ENCODE measurements around the gene MNT.

Gene MNT

GRCh38 chr17:2436316-2436905 is 35.6 kb upstream of the MNT start:
- H3K27me3 ChIP-seq (replicated peaks; ENCODE audit: control insufficient read depth, insufficient read depth, low read length, poor library complexity, severe bottlenecking): no peaks in the 10 kb centered on the region
- DNase-seq: no peak
- no peak overlapping the region for H3K27ac ChIP-seq (ENCODE audit: insufficient read depth, low read length, poor library complexity, severe bottlenecking)
- H3K9me3 ChIP-seq (ENCODE audit: control insufficient read depth, low read length): no peaks in the 10 kb centered on the region
- H3K36me3 ChIP-seq (ENCODE audit: control insufficient read depth, insufficient read depth, low read length): peaks cover 41% of the 10 kb centered on the region
- H3K4me3 ChIP-seq (ENCODE audit: insufficient read depth, low read depth, low read length, poor library complexity, severe bottlenecking): no peak overlapping the region
- H3K4me1 ChIP-seq (ENCODE audit: control insufficient read depth, insufficient read depth, low read length, poor library complexity, severe bottlenecking): no peaks in the 10 kb centered on the region

DNA sequence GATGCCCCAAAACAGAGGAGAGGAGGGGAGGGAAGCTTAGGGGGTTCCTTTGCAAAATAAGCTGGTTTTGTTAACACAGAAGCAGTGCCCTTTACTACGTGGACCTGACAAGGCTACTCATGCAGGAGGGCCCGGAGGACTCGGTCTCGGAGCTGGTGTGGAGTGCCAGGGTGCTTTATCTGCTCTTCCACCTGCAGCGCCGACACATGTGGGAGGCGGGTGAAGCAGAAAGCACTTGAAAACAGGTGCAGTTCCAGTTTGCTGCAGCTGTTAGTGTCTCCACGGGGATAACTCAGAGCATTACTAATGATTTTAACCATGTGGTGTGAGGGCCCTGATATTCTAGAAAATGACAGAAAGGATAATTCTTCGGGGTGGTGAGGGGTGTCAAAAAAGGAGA is 35.0 kb upstream of the MNT start:
- no peak for DNase-seq
- Histone ChIP-seq H3K4me1 (ENCODE audit: control insufficient read depth, insufficient read depth, low read length, poor library complexity, severe bottlenecking) (no peaks in the 10 kb centered on the region), H3K9me3 (ENCODE audit: control insufficient read depth, low read length) (no peaks in the 10 kb centered on the region), H3K27ac (ENCODE audit: insufficient read depth, low read length, poor library complexity, severe bottlenecking) (no peak overlapping the region), H3K4me3 (ENCODE audit: insufficient read depth, low read depth, low read length, poor library complexity, severe bottlenecking) (no peak overlapping the region), H3K36me3 (ENCODE audit: control insufficient read depth, insufficient read depth, low read length) (peaks cover 36% of the 10 kb centered on the region), H3K27me3 (replicated peaks; ENCODE audit: control insufficient read depth, insufficient read depth, low read length, poor library complexity, severe bottlenecking) (no peaks in the 10 kb centered on the region)

- Histone ChIP-seq H3K9me3 (ENCODE audit: control insufficient read depth, low read length) (no peaks in the 10 kb centered on the region), H3K27me3 (replicated peaks; ENCODE audit: control insufficient read depth, insufficient read depth, low read length, poor library complexity, severe bottlenecking) (no peaks in the 10 kb centered on the region), H3K27ac (ENCODE audit: insufficient read depth, low read length, poor library complexity, severe bottlenecking) (no peak overlapping the region), H3K4me3 (ENCODE audit: insufficient read depth, low read depth, low read length, poor library complexity, severe bottlenecking) (no peak overlapping the region), H3K36me3 (ENCODE audit: control insufficient read depth, insufficient read depth, low read length) (peaks cover 36% of the 10 kb centered on the region), H3K4me1 (ENCODE audit: control insufficient read depth, insufficient read depth, low read length, poor library complexity, severe bottlenecking) (no peaks in the 10 kb centered on the region)
- no peak for DNase-seq
Measured at GRCh38 chr17:2435181-2435741, 34.4 kb upstream of the MNT start.

DNA sequence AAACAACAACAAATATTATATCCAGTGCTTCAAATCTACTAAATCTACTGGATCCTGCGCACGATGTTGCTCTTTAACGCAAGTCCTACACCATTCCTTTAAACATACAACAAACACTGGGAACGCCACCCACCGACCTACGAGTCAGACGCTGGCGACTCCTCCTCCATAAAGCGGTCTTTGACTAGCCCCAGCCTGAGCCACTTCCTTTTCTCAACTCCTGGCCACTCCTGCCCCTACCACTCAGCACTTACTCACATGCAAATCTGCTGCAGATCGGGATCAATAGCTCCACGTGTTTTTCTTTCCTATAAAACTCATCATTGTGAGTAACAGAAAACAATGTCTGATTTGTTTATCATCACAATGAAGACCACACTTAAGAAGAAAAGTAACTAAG is 32.8 kb upstream of the MNT start:
- H3K4me3 ChIP-seq (ENCODE audit: insufficient read depth, low read depth, low read length, poor library complexity, severe bottlenecking): no peak overlapping the region
- peaks cover 28% of the 10 kb centered on the region for H3K36me3 ChIP-seq (ENCODE audit: control insufficient read depth, insufficient read depth, low read length)
- no peaks in the 10 kb centered on the region for H3K4me1 ChIP-seq (ENCODE audit: control insufficient read depth, insufficient read depth, low read length, poor library complexity, severe bottlenecking)
- DNase-seq: no peak
- no peaks in the 10 kb centered on the region for H3K27me3 ChIP-seq (replicated peaks; ENCODE audit: control insufficient read depth, insufficient read depth, low read length, poor library complexity, severe bottlenecking)
- no peaks in the 10 kb centered on the region for H3K9me3 ChIP-seq (ENCODE audit: control insufficient read depth, low read length)
- H3K27ac ChIP-seq (ENCODE audit: insufficient read depth, low read length, poor library complexity, severe bottlenecking): no peak overlapping the region

DNA sequence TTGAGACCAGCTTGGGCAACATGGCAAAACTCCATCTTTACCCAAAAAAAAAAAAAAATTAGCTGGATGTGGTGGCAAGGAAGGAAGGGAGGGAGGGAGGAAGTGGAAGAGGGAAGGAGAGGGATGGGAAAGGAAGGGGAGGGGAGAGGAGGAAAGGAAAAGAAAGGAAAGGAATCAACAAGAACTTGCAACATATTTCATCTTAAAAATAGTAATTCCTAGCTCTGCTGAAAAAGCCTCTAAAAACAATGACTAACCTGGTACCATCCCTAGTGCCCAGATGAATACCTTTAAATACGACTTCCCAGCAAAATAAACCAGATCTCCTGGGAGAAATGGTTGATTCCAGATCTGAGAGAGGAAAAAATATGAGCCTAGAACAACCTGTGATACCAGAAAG is 27.1 kb upstream of the MNT start:
- Histone ChIP-seq H3K27me3 (replicated peaks; ENCODE audit: control insufficient read depth, insufficient read depth, low read length, poor library complexity, severe bottlenecking) (no peaks in the 10 kb centered on the region), H3K4me1 (ENCODE audit: control insufficient read depth, insufficient read depth, low read length, poor library complexity, severe bottlenecking) (no peaks in the 10 kb centered on the region), H3K9me3 (ENCODE audit: control insufficient read depth, low read length) (no peaks in the 10 kb centered on the region), H3K36me3 (ENCODE audit: control insufficient read depth, insufficient read depth, low read length) (no peaks in the 10 kb centered on the region), H3K4me3 (ENCODE audit: insufficient read depth, low read depth, low read length, poor library complexity, severe bottlenecking) (no peak overlapping the region), H3K27ac (ENCODE audit: insufficient read depth, low read length, poor library complexity, severe bottlenecking) (no peak overlapping the region)
- DNase-seq: no peak

DNA sequence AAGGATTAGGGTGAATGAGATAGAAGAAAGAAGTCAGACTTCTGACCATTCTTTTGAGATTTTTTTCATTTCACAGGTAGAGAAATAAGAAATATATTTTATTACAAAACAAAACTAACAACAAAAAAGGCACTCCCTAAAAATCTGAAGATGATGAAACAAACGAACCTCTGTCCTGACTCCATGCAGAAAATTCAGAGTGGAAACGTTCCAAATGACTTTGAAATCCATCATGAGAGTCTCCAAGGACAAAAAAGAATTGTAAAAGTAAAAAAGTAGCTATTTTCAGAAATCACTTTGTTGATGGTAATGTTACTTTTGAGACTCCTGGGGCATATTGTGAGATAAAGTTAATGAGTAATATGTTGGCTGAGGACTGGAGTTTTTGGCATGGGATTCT is 26.4 kb upstream of the MNT start:
- Histone ChIP-seq H3K36me3 (ENCODE audit: control insufficient read depth, insufficient read depth, low read length) (no peaks in the 10 kb centered on the region), H3K9me3 (ENCODE audit: control insufficient read depth, low read length) (no peaks in the 10 kb centered on the region), H3K4me3 (ENCODE audit: insufficient read depth, low read depth, low read length, poor library complexity, severe bottlenecking) (no peak overlapping the region), H3K27ac (ENCODE audit: insufficient read depth, low read length, poor library complexity, severe bottlenecking) (no peak overlapping the region), H3K27me3 (replicated peaks; ENCODE audit: control insufficient read depth, insufficient read depth, low read length, poor library complexity, severe bottlenecking) (no peaks in the 10 kb centered on the region), H3K4me1 (ENCODE audit: control insufficient read depth, insufficient read depth, low read length, poor library complexity, severe bottlenecking) (no peaks in the 10 kb centered on the region)
- DNase-seq: no peak

DNA sequence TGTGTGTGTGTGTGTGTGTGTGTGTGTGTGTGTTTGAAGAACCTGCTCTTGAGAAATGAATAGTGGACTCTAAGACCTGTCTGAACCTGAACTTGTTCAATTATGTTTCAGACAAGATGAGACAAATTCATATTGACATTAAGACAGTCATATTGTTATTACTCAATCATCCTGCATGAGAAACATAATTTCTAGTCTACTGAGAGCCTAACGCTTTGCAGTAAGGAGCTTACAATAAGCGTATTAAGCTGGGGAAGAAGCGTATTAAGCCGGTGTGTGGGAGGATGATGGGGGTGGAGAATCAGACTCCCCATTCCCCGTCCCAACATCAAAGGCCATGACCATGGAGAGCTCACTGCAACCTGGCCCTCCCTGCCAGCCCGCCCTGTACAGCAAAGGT is 22.4 kb upstream of the MNT start:
- Histone ChIP-seq H3K9me3 (ENCODE audit: control insufficient read depth, low read length) (no peaks in the 10 kb centered on the region), H3K27me3 (replicated peaks; ENCODE audit: control insufficient read depth, insufficient read depth, low read length, poor library complexity, severe bottlenecking) (no peaks in the 10 kb centered on the region), H3K36me3 (ENCODE audit: control insufficient read depth, insufficient read depth, low read length) (peaks cover 27% of the 10 kb centered on the region), H3K27ac (ENCODE audit: insufficient read depth, low read length, poor library complexity, severe bottlenecking) (no peak overlapping the region), H3K4me3 (ENCODE audit: insufficient read depth, low read depth, low read length, poor library complexity, severe bottlenecking) (no peak overlapping the region), H3K4me1 (ENCODE audit: control insufficient read depth, insufficient read depth, low read length, poor library complexity, severe bottlenecking) (no peaks in the 10 kb centered on the region)
- no peak for DNase-seq

DNA sequence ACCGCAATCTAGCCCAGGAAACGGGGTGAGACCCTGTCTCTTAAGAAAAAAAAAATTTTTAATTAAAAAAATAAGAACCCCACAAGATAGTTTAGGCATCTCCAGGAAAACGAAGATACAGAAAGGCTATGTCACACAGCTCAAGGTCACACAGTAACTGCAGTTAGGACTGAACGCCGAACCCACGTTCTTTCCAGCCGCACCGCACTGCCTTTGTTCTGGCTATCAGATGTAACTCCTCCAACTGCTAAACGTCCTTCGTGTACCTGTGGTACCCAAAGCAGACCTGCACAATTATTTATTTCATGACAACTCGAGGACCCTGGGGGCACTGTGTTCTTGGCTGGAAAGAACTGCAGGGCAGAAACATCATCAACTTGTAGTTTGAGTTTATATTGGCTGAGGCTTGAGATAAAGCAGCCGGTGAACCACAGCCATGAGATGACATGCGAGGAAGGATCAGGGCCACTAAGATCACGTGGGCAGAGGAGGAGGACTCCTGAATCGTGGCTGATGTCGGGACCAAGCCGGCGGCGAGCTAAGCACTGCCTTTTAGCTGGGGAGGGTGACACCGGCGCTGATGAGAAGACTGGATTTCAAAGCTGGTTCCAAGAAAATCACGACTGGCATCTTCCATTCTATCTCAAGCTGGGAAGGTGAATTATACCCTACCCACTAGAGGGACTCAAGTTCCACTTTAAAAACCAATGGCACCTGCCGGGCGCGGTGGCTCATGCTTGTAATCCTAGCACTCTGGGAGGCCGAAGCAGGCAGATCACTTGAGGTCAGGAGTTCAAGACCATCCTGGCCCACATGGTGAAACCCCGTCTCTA is 20.7 kb upstream of the MNT start:
- no peak overlapping the region for H3K27ac ChIP-seq (ENCODE audit: insufficient read depth, low read length, poor library complexity, severe bottlenecking)
- no peak overlapping the region for H3K4me3 ChIP-seq (ENCODE audit: insufficient read depth, low read depth, low read length, poor library complexity, severe bottlenecking)
- H3K36me3 ChIP-seq (ENCODE audit: control insufficient read depth, insufficient read depth, low read length): peaks cover 29% of the 10 kb centered on the region
- DNase-seq: no peak
- no peaks in the 10 kb centered on the region for H3K9me3 ChIP-seq (ENCODE audit: control insufficient read depth, low read length)
- no peaks in the 10 kb centered on the region for H3K27me3 ChIP-seq (replicated peaks; ENCODE audit: control insufficient read depth, insufficient read depth, low read length, poor library complexity, severe bottlenecking)
- no peaks in the 10 kb centered on the region for H3K4me1 ChIP-seq (ENCODE audit: control insufficient read depth, insufficient read depth, low read length, poor library complexity, severe bottlenecking)

GRCh38 chr17:2420176-2420575 is 19.3 kb upstream of the MNT start:
- Histone ChIP-seq H3K4me1 (ENCODE audit: control insufficient read depth, insufficient read depth, low read length, poor library complexity, severe bottlenecking) (no peaks in the 10 kb centered on the region), H3K36me3 (ENCODE audit: control insufficient read depth, insufficient read depth, low read length) (peaks cover 29% of the 10 kb centered on the region), H3K27ac (ENCODE audit: insufficient read depth, low read length, poor library complexity, severe bottlenecking) (no peak overlapping the region), H3K9me3 (ENCODE audit: control insufficient read depth, low read length) (no peaks in the 10 kb centered on the region), H3K27me3 (replicated peaks; ENCODE audit: control insufficient read depth, insufficient read depth, low read length, poor library complexity, severe bottlenecking) (no peaks in the 10 kb centered on the region), H3K4me3 (ENCODE audit: insufficient read depth, low read depth, low read length, poor library complexity, severe bottlenecking) (no peak overlapping the region)
- no peak for DNase-seq

DNA sequence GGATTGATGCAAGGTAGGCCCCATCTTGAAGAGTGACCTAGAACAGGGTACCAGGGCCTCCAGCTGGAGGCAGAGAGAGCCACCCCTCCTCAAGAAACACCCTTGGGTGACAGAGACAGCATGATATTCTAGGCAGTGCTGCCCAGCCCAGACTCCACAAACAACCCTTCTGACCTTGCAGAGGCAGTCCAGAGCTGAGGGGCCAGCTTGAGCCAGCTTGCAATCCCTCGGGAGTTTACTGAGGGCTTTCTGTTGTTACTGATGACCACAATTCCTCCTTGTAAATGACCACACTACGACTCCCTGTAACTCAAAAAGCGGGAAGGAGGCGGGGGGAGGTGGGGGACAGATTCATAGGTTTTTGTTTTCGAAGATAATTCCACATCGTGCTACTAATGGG is 18.6 kb upstream of the MNT start:
- DNase-seq: no peak
- H3K27ac ChIP-seq (ENCODE audit: insufficient read depth, low read length, poor library complexity, severe bottlenecking): no peak overlapping the region

More for the DNA sequence above, 18.6 kb upstream of the MNT start:
- Histone ChIP-seq H3K9me3 (ENCODE audit: control insufficient read depth, low read length) (no peaks in the 10 kb centered on the region), H3K4me1 (ENCODE audit: control insufficient read depth, insufficient read depth, low read length, poor library complexity, severe bottlenecking) (no peaks in the 10 kb centered on the region), H3K4me3 (ENCODE audit: insufficient read depth, low read depth, low read length, poor library complexity, severe bottlenecking) (no peak overlapping the region), H3K27me3 (replicated peaks; ENCODE audit: control insufficient read depth, insufficient read depth, low read length, poor library complexity, severe bottlenecking) (no peaks in the 10 kb centered on the region), H3K36me3 (ENCODE audit: control insufficient read depth, insufficient read depth, low read length) (peaks cover 29% of the 10 kb centered on the region)
